Large intestine (tissue), 3 donors: ENCODE measurements around the gene FCRLA. TPM values are rescaled to one million over a fixed set of nuclear protein-coding genes. Genes with fewer than 3 reads are reported as not detected.

ENCODE experiments used
- DNase-seq, 2 donors: peaks; one replicate each; pipeline versions ENCODE4 v3.0.0 to v3.0.0-alpha.2; 2013
- H3K27ac ChIP-seq: one replicate; pipeline ENCODE4 v1.5.1; 2013; ENCODE audit warnings: low read length
- H3K27me3 ChIP-seq: 2 replicates; pipeline ENCODE4 v1.6.1; 2013; ENCODE audit warnings: low read length; ENCODE audit not compliant: control insufficient read depth, insufficient read depth
- H3K36me3 ChIP-seq: 2 replicates; pipeline ENCODE4 v1.6.1; 2013; ENCODE audit warnings: low read length; ENCODE audit not compliant: control insufficient read depth, insufficient read depth
- H3K4me1 ChIP-seq: one replicate; pipeline ENCODE4 v1.6.1; 2013; ENCODE audit warnings: low read length; ENCODE audit not compliant: control insufficient read depth, insufficient read depth
- H3K4me3 ChIP-seq: one replicate; pipeline ENCODE4 v1.5.1; 2013; ENCODE audit warnings: low read length
- H3K9me3 ChIP-seq: one replicate; pipeline ENCODE4 v1.6.1; 2013; ENCODE audit warnings: mild to moderate bottlenecking, low read depth, low read length, moderate library complexity; ENCODE audit not compliant: control insufficient read depth
- WGBS: methylation state at CpG from one replicate; pipeline ENCODE4 v1.1.5; 2013; ENCODE audit warnings: low lambda C conversion rate; ENCODE audit not compliant: insufficient coverage; 5-methylcytosine and 5-hydroxymethylcytosine counted together
- polyA plus RNA-seq: library from polyadenylated mRNA; unstranded; fragments of 120-200 nt; gene quantifications from one replicate; pipeline ENCODE4 v1.2.1, GENCODE V29; 2013

FCRLA gene
- polyA plus RNA-seq, 1 donor: 0.12 TPM

GRCh38 chr1:161706113-161706481, 932 bp upstream of the FCRLA start:
- Histone ChIP-seq H3K4me1 (no peaks in the 10 kb centered on the region), H3K27me3 (peaks cover 7% of the 10 kb centered on the region), H3K27ac (no peak overlapping the region), H3K36me3 (no peaks in the 10 kb centered on the region), H3K4me3 (no peak overlapping the region), H3K9me3 (no peaks in the 10 kb centered on the region)
- no CpG with 5 or more reads among the region's 3 CpGs for WGBS
- no peak for DNase-seq

DNA sequence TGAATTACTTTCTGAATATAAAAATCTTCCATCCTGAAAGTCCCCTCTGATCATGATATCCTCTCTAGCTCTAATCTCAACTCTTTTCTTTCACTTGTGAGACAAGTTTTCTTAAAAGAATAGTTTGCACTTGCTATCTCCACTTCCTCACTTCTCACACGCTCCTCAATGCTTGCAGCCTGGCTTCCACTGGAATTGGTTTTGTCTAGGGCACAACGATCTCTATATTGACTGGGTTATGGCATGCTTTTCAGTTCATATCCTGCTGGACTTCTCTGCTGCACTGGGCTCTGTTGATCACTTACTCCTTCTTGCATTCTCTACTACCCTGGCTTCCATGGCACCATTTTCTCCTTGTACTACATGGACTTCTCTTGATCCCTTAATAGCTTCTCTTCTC, 474 bp downstream of the FCRLA start:
- no peaks in the 10 kb centered on the region for H3K9me3 ChIP-seq
- WGBS: no CpG with 5 or more reads among the region's 2 CpGs
- no peaks in the 10 kb centered on the region for H3K36me3 ChIP-seq
- H3K27ac ChIP-seq: no peak overlapping the region
- H3K27me3 ChIP-seq: peaks cover 7% of the 10 kb centered on the region
- no peak for DNase-seq
- H3K4me1 ChIP-seq: no peaks in the 10 kb centered on the region
- H3K4me3 ChIP-seq: no peak overlapping the region

GRCh38 chr1:161709373-161709772, 2.3 kb downstream of the FCRLA start:
- Histone ChIP-seq H3K4me3 (no peak overlapping the region), H3K9me3 (no peaks in the 10 kb centered on the region), H3K27ac (no peak overlapping the region), H3K36me3 (no peaks in the 10 kb centered on the region), H3K27me3 (peaks cover 9% of the 10 kb centered on the region), H3K4me1 (no peaks in the 10 kb centered on the region)
- 90% methylated on average over 3 of the region's 4 CpGs for WGBS
- DNase-seq: no peak

DNA sequence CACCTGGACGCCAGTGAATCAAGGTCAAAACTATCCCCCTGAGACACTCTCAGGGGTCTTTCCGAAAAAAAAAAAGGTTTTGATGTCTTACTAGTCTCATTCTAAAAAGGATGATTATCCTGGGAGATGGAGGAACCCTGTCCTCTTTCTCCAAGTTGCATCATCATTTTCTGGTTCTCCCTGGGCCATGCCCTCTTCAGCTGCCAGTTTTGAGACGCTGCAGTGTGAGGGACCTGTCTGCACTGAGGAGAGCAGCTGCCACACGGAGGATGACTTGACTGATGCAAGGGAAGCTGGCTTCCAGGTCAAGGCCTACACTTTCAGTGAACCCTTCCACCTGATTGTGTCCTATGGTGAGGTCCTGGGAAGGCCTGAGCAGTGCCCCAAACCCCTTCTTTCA, 3.5 kb downstream of the FCRLA start:
- no peak for DNase-seq
- no peak overlapping the region for H3K27ac ChIP-seq
- no peaks in the 10 kb centered on the region for H3K4me1 ChIP-seq
- no peaks in the 10 kb centered on the region for H3K9me3 ChIP-seq
- H3K27me3 ChIP-seq: peaks cover 12% of the 10 kb centered on the region
- no peaks in the 10 kb centered on the region for H3K36me3 ChIP-seq
- no peak overlapping the region for H3K4me3 ChIP-seq
- no CpG with 5 or more reads among the region's 4 CpGs for whole genome bisulfite sequencing

DNA sequence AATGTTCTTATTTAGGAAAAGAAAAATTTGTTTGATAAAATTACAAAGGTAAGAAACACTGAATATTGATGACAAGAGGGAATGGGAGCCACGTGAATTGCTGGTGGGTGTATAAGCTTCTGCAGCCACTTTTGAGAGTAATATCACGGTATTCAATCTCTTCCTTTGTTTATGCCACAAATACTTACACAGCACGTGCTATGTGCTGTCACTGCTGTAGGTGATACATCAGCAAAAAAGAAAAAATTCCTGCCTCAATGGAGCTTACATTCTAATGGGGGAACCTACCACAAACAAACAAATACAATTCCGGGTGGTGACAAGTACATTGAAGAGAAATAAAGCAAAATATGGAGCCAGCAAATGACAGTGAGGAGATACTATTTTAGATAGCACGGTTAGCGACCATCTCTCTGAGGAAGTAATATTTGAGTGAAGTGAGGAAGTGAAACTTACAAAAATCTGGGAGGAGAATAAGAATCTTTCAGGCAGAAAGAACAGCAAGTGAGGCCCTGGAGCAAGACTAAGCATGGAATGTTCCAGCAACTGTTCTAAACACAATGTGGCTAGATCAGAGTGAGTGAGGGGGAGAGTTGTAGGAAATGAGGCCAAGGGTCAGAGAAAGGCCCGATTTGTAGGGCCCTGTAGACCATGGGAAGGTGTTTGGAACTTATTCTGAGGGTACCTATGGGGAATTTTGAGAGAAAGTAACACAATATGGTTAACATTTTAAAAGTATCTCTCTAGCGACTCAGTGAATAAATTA, 11.7 kb downstream of the FCRLA start:
- Histone ChIP-seq H3K27me3 (peaks cover 38% of the 10 kb centered on the region), H3K4me3 (no peak overlapping the region), H3K4me1 (no peaks in the 10 kb centered on the region), H3K27ac (no peak overlapping the region), H3K9me3 (no peaks in the 10 kb centered on the region), H3K36me3 (no peaks in the 10 kb centered on the region)
- DNase-seq: no peak
- WGBS: 92% methylated on average over 5 of the region's 8 CpGs

DNA sequence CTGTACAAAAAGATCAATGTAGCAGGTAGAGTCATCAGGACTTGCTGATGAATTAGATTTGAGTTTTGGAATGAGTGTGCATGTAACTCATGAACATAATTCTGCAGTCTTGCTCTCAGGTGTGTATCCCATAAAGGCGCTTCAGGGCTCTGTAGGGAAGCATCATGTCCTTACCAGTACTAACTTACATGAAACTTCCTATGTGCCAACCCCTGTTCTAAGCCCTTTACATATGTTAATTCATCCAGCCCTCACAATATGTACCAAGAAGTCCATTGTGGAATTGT, 12.2 kb downstream of the FCRLA start:
- H3K27me3 ChIP-seq: peaks cover 38% of the 10 kb centered on the region
- H3K4me3 ChIP-seq: no peak overlapping the region
- H3K9me3 ChIP-seq: no peaks in the 10 kb centered on the region
- WGBS: no CpG with 5 or more reads among the region's 1 CpG
- DNase-seq: no peak
- no peak overlapping the region for H3K27ac ChIP-seq
- H3K36me3 ChIP-seq: no peaks in the 10 kb centered on the region
- H3K4me1 ChIP-seq: no peaks in the 10 kb centered on the region

- no CpG with 5 or more reads among the region's 1 CpG for WGBS
- peaks cover 43% of the 10 kb centered on the region for H3K27me3 ChIP-seq
- no peak overlapping the region for H3K27ac ChIP-seq
- peaks cover under 1% of the 10 kb centered on the region for H3K4me1 ChIP-seq
- DNase-seq: no peak
- no peaks in the 10 kb centered on the region for H3K36me3 ChIP-seq
- H3K4me3 ChIP-seq: no peak overlapping the region
- no peaks in the 10 kb centered on the region for H3K9me3 ChIP-seq
Observed at GRCh38 chr1:161720422-161720821, 13.4 kb downstream of the FCRLA start.

DNA sequence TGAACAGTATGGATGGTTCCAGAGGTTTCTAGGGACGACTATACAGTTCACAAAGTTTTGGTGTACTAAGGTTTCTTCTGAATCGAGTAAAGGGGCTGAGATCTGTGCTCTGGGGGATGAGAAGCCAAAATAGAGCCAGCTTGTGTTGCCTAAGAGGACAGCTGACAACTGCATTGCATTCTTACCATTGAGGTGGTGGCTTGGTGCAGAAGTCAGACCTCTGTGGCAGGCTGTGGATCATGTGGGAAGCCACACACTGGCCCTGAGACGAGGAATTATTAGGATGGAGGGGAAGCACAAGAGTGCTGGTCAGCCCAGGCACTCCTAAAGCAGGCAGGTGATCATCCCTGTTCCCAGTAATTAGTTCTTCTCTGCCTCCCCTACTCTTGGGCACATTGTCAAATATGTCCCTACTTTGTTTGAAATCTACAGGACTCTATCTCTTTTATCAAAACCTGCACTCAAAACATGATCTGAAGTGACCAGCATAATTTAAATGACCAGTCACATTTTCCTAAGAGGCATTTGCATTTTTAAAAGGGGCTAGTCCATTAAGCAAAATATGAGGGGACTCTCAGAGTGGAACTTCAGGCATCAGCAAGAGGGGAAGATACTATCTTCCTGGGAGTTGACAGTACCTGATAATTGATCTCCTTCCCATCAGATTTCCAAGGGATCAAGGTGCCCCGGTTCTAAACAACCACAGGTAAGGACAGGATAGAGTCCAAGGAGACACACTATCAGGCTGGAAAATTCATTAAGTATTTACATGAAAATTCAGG, 14.1 kb downstream of the FCRLA start, which contains the start of gene FCRLB:
FCRLB (plus strand) TSS at position 589 of the 782 bp plus-strand sequence. CDS start 1,129 bp downstream, outside the sequence.
- H3K4me3 ChIP-seq: no peak within 1 kb of the TSS
- no CpG with 5 or more reads among the region's 4 CpGs for WGBS
- no peaks in the 10 kb centered on the region for H3K9me3 ChIP-seq
- H3K36me3 ChIP-seq: no peaks in the 10 kb centered on the region
- H3K27me3 ChIP-seq: peaks cover 47% of the 10 kb centered on the region
- no peak for DNase-seq
- peaks cover 4% of the 10 kb centered on the region for H3K4me1 ChIP-seq
- H3K27ac ChIP-seq: no peak within 1 kb of the TSS

GRCh38 chr1:161721738-161722343, 14.8 kb downstream of the FCRLA start:
- Histone ChIP-seq H3K4me1 (peaks cover 4% of the 10 kb centered on the region), H3K36me3 (no peaks in the 10 kb centered on the region), H3K27me3 (peaks cover 48% of the 10 kb centered on the region), H3K4me3 (no peak overlapping the region), H3K27ac (no peak overlapping the region), H3K9me3 (no peaks in the 10 kb centered on the region)
- 54% methylated on average over 3 of the region's 8 CpGs for WGBS
- DNase-seq: no peak

DNA sequence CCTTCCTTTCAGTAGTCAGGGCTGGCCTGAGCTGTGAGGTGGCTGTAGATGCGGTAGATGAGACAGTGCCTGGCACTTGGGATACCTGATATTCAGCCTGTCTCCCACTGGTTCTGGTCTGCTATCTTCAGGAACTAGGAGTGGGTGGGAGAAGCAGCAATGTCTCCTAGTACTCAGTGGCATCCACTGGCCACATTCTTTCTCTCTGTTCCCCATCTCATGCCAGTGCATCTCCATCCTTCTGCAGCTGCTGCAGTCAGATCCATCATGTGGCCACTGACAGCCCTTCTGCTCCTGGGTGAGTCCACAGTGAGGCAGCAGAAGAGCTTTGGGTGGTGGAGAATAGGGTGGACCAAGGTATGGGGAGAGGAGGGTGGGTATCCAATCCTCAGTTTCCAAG, 15.4 kb downstream of the FCRLA start:
- Histone ChIP-seq H3K36me3 (no peaks in the 10 kb centered on the region), H3K4me1 (peaks cover 4% of the 10 kb centered on the region), H3K27ac (no peak overlapping the region), H3K4me3 (no peak overlapping the region), H3K9me3 (no peaks in the 10 kb centered on the region), H3K27me3 (peaks cover 51% of the 10 kb centered on the region)
- no CpG with 5 or more reads among the region's 1 CpG for WGBS
- DNase-seq: no peak
